GM19438 (cell line): ENCODE measurements around the gene MRPS16.

Experiments
- ATAC-seq: cut with Tn5 transposase; IDR thresholded peaks from one replicate; pipeline ENCODE4 v1.9.1; 2021; ENCODE audit warnings: low read depth; ENCODE audit not compliant: unreplicated experiment

Gene MRPS16

DNA sequence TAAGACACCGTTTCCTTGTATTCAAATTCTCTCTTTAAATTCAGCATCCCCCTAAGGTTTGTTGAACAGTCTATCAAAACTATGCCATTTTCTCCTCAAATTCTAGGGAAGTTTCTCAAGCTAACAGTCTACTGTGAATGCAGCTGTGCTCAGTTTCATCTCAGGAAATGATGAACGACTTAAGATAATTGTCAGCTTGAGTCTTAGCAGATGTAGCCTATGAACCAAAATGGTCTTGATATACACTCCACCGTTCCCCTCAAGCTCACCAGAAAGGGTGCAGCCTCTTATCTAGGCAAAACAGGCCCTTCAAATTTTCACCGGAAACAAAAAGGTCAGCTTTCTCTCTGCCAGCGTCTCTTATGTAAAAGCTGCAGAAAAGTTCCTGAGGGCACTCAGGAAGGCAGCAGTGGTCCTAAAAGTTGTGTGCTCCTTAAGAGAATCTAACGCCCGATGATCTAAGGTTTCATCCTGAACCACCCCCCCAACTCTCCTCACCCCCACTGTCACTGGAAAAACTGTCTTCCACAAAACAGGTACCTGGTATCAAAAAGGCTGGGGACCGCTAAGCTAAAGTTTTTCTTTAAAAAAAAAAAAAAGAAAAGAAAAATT is 7.5 kb downstream of the MRPS16 start:
- no peak for ATAC-seq

DNA sequence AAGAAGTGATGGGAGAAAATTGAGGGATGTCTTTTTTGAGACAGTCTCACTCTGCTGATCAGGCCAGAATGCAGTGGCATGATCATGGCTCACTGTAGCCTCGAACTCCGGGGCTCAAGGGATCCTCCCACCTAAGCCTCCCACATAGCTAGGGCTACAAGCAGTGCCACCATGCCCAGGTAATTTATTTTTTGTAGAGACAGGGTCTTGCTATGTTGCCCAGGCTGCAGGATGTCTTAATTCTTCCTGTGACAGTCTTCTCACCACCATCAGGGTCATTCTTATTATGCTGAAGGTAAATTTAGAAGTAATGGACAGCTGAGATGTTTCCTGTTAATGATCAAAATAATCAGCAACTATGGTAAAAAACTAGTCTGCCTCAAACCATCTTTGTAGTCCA is 12.5 kb downstream of the MRPS16 start:
- ATAC-seq = no peak

DNA sequence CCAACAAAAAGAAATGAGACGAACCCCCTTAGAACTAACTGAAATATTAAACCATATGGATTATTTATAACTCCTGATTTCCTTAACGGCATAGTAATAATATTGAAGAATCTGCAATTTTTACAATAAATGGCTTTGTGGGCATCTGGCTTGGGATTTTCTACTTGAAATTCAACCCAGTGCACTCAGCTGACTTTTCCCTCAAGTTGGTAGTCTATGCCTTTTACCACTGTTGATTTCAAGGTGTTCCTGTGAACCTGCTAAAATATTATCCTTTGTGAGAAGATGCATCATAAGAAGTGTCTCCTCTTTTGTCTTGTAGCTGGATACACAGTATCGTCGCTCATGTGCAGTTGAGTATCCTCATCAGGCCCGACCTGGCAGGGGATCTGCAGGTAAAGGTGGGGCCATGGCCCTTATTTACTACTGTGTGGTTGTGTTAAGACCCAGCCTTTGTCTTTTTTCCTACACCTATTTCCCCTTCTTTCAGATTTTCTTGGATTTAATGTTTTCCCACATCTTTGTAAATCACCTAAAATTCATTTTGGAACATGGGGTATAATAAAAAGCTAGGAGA is 13.4 kb downstream of the MRPS16 start:
- ATAC-seq = no peak

DNA sequence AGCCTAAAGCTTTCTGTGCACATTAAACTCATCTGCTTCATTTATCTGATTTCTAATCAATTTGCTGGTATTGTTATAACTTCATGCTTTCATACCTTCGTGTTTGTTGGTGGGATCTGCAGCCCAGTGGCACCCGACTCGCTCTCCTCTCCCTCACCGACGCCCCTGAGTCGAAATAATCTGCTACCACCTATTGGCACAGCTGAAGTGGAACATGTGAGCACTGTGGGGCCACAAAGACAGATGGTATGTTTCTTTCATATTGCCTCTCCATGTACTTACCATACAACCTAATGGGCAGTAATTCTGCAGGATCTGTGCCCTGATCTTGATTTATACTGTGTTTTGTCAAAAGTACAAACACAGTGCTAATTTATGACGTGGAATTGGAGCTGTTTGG is 17.7 kb downstream of the MRPS16 start:
- ATAC-seq = no peak

DNA sequence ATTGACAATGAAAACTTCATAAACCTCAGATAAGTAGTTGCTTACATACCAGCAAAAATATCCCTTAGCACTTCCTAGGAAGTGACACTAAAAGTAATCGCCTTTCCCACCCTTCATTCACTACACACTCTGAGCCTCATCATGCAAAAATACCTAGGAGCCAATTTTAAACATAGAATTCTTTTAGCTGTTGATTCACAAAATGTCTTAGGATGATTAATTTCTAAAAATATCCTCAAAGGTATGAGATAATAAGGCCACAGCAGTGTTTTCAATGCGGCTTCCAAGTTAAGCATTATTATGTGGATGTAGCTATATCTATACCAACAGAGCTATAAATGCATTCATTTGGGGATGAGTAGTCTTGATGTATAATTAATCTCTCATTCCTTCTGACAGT is 18.6 kb downstream of the MRPS16 start:
- no peak for ATAC-seq

DNA sequence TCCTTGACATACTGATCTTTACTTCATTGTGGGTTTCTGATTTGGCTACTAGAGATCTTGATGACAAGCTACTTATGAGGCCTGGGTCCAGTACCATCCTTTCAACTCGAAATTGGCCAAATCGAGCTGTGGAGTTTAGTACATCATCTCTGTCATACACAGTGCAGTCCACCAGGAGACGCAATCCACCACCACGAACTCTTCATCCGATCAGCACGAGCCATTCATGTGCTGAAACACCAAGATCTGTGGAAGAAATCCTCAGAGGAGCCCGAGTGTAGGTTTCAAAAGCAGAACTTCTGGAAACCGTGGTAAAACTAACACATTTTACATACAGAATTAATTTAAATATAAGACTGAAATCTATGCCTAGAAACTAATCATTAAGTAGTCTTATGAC is 19.6 kb downstream of the MRPS16 start:
- no peak for ATAC-seq

DNA sequence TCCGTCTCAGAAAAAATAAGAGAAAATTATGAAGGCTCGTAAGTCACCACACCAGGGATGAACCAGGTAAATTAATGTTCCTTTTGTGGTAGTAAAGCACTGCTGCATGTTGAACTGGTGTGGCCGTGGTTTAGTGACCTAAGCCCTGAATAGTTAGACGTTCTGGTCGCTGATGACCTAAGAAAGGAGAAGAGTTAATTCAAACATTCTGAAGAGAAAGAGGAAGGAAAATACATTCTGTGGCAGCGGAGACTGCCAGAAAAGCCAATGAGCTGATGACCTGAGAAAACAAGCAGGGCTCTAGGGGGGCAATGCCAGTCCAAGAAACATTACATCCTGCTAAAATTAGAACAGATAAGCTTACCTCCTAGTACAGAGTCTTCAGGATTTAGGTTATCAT is 22.9 kb downstream of the MRPS16 start:
- ATAC-seq = no peak

DNA sequence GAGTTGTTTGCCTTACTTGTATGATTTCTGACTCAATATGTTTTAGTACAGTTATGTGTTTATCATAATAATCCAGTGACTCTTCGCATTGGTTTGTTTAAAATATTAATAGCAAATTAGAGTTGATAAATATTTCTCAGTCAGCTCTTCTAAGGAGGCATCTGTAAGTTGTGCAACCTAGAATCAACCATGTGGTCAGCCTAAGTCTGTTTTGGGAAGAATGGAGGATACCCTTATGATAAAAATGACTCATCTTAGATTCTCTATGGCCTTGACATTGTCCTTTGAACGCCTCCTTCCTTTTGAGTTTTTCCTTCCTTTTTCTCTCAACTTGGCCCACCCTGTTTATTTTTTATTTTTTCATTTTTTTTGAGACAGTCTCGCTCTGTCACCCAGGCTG is 24.2 kb downstream of the MRPS16 start:
- ATAC-seq = no peak

DNA sequence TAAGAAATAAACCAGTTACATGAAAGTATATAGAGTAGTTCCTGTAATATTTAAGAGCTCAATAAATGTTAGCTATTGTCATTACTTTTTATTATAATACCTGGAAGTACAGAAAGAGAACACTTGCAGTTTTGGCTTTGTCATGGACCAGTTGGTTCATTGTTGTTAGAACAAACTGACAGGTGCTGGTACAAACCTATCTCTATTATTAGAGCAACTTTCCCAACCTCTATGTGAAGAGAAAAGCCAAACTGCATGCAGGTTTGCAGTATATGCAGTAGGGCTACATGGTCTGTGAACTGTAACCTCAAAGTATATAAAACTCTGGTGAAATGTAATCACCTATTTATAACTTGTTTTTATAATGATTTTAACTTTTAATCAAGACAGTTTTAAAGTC is 25.8 kb downstream of the MRPS16 start:
- no peak for ATAC-seq

DNA sequence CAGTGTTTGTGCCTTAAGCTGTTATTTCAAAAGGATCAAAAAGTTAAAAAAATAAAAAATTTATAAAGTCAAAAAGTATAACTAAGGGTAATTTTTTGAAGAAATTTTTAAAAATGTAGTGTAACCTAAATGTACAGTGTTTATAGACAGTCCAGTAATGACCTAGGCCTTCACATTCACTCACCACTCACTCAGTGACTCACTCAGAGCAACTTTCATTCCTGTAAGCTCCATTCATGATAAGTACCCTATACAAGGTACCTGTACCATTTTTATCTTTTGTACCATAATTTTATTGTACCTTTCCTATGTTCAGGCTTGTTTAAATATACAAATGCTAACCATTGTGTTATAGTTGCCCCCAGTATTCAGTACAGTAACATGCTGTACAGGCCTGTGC is 26.9 kb downstream of the MRPS16 start:
- ATAC-seq = no peak

DNA sequence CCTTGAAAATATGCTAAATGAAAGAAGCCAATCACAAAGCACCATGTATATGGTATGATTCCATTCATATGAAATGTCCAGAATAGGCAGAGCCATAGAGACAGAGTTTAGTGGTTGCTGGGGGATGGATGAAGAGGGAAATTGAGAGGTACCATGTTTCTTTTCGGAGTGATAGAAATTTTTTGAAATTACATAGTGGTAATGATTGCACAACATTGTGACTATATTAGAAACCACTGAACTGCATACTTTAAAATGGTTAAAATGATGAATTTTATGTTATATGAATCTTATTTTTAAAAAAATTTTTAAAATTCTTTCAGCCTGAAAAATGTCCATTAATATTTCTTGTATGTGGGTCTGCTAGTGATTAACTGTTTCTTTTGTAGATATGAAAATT is 31.5 kb downstream of the MRPS16 start:
- no peak for ATAC-seq

DNA sequence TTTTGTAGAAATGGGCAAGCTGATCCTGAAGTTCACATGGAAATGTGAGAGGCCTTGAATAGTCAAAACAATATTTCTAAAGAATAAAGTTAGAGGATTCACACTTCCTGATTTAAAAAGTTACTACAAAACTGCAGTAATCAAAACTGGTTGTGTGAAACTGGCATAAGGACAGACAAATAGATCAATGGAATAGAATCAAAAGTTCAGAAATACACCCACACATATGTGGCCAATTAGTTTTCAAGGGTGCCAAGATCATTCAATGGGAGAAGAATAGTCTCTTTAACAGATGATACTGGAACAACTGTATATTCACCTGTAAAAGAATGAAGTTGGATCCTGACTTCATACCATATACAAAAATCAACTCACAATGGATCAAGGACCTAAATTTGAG is 33.1 kb downstream of the MRPS16 start:
- ATAC-seq = no peak

DNA sequence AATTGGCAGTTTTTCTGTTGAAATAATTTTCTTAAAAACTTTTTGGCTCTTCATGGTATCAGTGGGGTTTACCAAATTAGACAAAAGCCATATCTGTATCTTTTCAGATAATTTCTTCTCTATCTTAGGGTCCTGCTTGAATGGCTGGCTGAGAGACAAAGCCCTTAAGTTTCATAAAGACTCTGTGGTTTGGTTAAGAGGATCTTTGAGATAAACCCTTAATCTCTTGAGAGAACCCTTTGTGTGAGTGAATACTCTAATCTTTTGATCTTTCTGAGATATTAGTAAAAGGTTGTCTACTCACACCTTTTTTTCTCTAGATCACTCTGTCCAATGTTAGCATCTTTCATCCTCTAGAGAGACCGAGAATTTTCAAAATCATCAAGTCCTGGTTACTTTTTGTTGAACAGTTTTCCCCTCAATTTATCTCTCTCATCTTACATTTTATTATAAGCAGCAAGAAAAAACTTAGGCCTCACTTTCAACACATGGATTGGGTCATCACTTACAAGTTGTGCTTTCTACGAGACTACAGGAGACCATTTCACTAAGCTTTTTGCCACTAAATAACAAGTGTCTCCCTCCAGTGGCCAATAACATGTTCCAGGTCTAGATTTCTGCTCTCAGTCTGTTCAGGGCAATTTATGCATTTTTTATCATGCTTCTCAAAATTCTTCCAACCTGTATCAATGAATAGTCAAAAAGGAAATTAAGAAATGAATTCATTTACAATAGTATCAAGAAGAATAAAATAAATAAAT is 33.8 kb downstream of the MRPS16 start:
- no peak for ATAC-seq

DNA sequence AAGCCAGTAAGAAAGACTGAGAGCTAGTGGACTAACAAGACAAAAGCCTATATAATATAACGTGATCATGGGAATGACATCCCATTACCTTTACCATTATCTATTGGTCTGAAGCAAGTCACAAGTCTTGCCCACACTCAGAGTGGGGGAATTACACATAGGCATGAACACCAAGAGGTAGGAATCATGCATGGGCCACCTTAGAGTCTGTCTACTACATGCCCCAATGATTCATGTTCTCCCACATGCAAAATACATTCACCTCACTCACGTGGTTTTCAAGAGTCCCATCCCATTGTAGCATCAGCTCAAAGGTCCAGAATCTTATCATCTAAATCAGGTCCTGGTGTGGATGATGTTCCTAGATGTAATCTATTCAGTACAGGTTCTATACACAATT is 34.8 kb downstream of the MRPS16 start:
- no peak for ATAC-seq

DNA sequence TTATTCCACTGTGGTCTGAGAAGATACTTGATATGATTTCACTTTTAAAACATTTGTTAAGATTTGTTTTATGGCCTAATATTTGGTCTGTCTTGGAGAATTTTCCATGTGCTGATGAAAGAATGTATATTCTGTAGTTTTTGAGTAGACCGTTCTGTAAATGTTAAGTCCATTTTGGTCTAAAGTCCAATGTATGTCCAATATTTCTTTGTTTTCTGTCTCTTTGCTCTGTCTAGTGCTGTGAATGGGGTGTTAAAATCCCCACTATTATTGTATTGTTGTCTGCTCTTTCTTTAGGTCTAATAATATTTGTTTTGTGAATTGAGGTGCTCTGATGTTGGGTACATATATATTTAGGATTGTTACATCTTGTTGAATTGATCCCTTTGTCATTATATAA is 36.7 kb downstream of the MRPS16 start:
- ATAC-seq = no peak

DNA sequence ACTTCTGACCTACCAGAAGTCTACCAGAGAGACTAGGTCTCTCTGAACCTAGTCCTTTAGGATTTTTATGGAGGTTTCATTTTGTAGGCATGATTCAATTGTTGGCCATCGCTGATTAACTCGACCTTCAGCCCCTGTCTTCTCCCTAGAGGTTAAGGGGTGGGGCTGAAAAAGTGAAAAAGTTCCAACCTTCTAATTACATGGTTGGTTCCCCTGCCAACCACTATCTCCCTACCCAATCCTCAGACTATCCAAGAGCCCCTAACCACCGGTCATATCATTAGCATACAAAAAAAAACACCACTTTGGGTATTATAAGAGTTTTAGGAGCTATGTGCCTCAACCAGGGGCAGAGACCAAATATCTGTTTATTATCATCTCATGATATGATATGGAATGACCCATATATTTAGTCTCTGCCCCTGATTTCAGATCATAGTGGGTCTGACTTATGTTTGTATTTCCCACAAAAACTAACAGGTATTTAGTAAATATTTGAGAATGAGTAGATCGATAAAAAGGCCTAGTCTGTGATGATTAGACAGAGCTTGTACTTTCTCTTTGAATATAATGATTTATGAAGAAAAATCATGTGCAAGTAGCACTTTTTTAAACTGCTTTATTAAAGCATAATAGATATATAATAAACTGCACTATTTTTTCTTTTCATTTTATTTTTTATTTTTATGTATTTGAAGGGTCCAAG is 41.2 kb downstream of the MRPS16 start:
- ATAC-seq = no peak

DNA sequence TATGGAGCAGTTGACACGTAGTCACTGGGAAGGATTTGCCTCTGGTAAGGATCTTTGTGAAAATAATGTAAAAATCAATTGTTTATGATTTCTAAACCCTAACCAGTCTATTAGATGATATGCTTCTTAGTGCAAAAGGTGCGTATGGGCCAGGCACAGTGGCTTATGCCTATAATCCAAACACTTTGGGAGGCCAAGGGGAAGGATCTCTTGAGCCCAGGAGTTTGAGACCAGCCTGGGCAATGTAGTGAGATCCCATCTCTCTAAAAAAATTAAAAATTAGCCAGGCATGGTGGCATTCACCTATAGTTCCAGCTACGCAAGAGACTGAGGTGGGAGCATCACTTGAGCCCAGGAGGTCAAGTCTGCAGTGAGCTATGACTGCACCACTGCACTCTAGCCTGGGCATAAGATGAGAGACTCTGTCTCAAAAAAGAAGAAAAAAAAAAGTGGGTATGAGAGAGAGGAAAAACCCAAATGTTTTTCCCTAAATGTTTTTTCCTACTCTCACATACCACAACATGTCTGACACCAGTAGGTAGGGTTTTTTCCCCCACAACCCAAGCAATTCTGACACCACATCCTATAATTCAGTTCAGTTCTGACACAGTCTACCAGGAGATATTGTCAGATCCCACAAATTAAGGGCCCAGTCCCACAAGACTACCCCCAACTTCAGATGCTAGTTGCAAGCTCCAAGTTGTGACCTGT is 41.9 kb downstream of the MRPS16 start:
- ATAC-seq = no peak

DNA sequence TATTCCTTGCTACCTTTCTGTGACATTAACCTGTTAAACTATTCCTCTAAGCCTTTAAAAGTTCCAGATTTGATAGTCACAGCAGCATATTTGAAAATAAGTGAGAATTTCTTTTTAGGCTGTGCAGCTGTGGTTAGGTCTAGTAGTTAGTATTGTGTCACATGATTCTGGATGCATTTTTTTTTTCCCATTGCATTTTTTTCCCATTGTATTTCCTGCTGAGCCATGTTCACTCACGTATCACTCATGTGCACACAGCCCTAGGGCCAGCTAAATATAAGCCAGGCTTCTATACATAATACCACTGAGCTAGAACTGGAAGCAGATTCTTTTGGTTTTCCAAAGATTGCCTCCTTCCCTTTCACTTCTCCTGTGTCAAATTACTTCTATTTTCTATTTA is 42.7 kb downstream of the MRPS16 start:
- ATAC-seq = no peak

DNA sequence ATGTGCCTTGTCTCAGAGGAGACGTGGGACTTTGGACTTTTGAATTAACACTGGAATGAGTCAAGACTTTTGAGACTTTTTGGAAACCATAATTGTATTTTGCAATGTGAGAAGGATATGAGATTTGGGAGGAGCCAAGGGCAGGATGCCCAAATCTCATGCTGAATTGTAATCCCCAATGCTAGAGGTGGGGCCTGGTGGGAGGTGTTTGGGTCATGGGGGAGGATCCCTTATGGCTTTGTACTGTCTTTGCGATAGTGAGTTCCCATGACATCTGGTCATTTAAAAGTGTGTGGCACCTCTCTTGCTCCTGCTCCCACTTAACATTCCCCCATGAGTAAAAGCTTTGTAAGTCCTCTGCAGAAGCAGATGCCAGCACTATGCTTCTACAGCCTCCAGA is 44.6 kb downstream of the MRPS16 start:
- ATAC-seq = no peak

DNA sequence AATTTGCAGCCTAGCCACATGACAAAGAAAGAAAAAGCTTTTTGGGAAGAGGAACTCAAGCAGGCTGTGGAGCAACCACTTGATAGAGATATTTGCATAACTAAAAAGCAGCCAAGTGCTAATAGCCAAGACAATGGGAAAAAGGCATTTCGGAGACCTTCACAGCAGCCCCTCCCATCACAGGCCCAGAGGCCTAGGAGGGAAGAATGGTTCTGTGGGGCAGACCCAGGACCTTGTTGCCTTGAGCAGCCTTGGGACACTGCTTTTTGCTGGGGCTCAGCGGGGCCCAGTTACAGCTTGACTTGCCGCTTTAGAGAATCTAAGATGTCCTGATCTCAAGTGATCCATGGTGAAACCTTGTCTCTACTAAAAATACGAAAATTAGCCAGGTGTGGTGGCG is 46.1 kb downstream of the MRPS16 start:
- no peak for ATAC-seq

DNA sequence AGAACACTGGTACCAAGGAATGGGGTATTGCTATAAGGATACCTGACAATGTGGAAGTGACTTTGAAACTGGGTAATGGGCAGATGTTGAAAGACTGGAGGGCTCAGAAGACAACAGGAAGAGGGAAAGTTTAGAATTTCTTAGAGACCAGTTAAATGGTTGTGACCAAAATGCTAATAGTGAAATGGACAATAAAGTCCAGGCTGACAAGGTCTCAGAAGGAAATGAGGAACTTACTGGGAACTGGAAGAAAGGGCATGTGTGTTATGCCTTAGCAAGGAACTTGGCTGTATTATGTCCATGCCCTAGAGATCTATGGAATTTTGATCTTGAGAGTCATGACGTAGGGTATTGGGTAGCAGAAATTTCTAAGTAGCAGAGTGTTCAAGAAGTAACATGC is 46.6 kb downstream of the MRPS16 start:
- no peak for ATAC-seq
